K562 (cell line): ENCODE results near the gene ENDOD1. TPM values are rescaled to one million over a fixed set of nuclear protein-coding genes. Genes with fewer than 3 reads are reported as not detected.
A peak's percentile ranks its signal among the peaks of the same experiment; 100 is the strongest.

Experiments
- ARID1B ChIP-seq: fragments of 450-650 bp; IDR thresholded peaks from 2 replicates; pipeline ENCODE4 v1.6.1; 2016; ENCODE audit warnings: antibody characterized with exemption, mild to moderate bottlenecking, inconsistent platforms
- CBFA2T3 ChIP-seq: fragments of 450-650 bp; IDR thresholded peaks from 2 replicates; pipeline ENCODE4 v1.6.1; 2017
- CHD1 ChIP-seq: fragments of 200-600 bp; sonication (generic); IDR thresholded peaks from one replicate; pipeline ENCODE4 v1.6.1; 2012; ENCODE audit warnings: mild to moderate bottlenecking, moderate library complexity, low read length, inconsistent platforms
- FOSL1 ChIP-seq: fragments of 200-800 bp; sonication (Bioruptor generic); conservative IDR thresholded peaks from 2 replicates; pipeline ENCODE4 v1.6.1; 2016; ENCODE audit warnings: missing genetic modification characterization, missing compliant biosample characterization
- JUND ChIP-seq, 2 experiments: IDR thresholded peaks; 2 replicates in 1 of 2; 3 replicates in 1 of 2; pipeline ENCODE4 v1.6.1; 2011; ENCODE audit warnings: borderline replicate concordance in 2 of 2, low read depth in 2 of 2, low read length in 2 of 2, improper control_type of control experiment in 1 of 2, missing biosample characterization in 1 of 2, missing genetic modification characterization in 1 of 2, missing genetic modification reagents in 1 of 2
- SLC30A9 ChIP-seq: fragments of 250-450 bp; sonication (Bioruptor Pico); IDR thresholded peaks from 2 replicates; pipeline ENCODE4 v1.8.0; 2022; ENCODE audit warnings: mild to moderate bottlenecking, moderate library complexity
- SREBF1 ChIP-seq: fragments of 150-350 bp; IDR thresholded peaks from 2 replicates; pipeline ENCODE4 v1.6.1; 2014; ENCODE audit warnings: antibody characterized with exemption, low read depth, low read length, borderline replicate concordance
- STAT5A ChIP-seq: IDR thresholded peaks from 2 replicates; pipeline ENCODE4 v1.6.1; 2012; ENCODE audit warnings: low read length, inconsistent platforms, borderline replicate concordance
- TEAD4 ChIP-seq, 2 experiments: sonication (generic) in 1 of 2; formaldehyde crosslinking in 1 of 2; IDR thresholded peaks; 2 replicates each; pipeline versions ENCODE4 v1.6.1 to v1.8.0; 2012 to 2022; ENCODE audit warnings: borderline replicate concordance in 1 of 2, inconsistent platforms in 1 of 2, low read length in 1 of 2, mild to moderate bottlenecking in 1 of 2, missing genetic modification reagents in 1 of 2
- ZNF121 ChIP-seq: sonication (generic); formaldehyde crosslinking; conservative IDR thresholded peaks from 2 replicates; pipeline ENCODE4 v1.8.0; 2022; ENCODE audit warnings: missing genetic modification reagents
- polyA plus RNA-seq, 8 experiments: library from polyadenylated mRNA; depleted of rRNA in 4 of 8; stranded (reverse) in 5 of 8; unstranded in 3 of 8; fragments of >200 nt; fragmentation: Nextera tagmentation in 2 of 8; fragmentation: Illumina TruSeq in 1 of 8; extraction: Ambion mirVana in 2 of 8; extraction: Trizol in 1 of 8; gene quantifications; 2 replicates each; pipeline versions ENCODE4 v1.2.1 to v1.2.3, GENCODE V29; 2011 to 2014; ENCODE audit warnings: inconsistent platforms in 1 of 8, missing spikeins in 1 of 8
- total RNA-seq, 7 experiments: library from RNA; depleted of rRNA in 6 of 7; stranded (reverse); fragments of >200 nt in 6 of 7; fragmentation: Illumina TruSeq in 2 of 7; extraction: Trizol in 2 of 7; gene quantifications; 2 replicates each; pipeline versions ENCODE4 v1.2.1 to v1.2.3, GENCODE V29; 2011 to 2021; ENCODE audit warnings: low replicate concordance in 1 of 7
- TF ChIP-seq, protein P1 (sequence below): sonication (generic); formaldehyde crosslinking; IDR thresholded peaks from 2 replicates; pipeline ENCODE4 v1.8.0; 2023; ENCODE audit warnings: mild to moderate bottlenecking, missing genetic modification reagents
- TF ChIP-seq, protein P2 (sequence below): fragments of 250-450 bp; sonication (Bioruptor Pico); IDR thresholded peaks from 2 replicates; pipeline ENCODE4 v1.8.0; 2022; ENCODE audit warnings: inconsistent platforms, mild to moderate bottlenecking, moderate library complexity, borderline replicate concordance
- TF ChIP-seq, protein P3 (sequence below): fragments of 450-650 bp; IDR thresholded peaks from 2 replicates; pipeline ENCODE4 v1.6.1; 2014; ENCODE audit warnings: low read depth, mild to moderate bottlenecking, moderate library complexity, borderline replicate concordance
- TF ChIP-seq, protein P4 (sequence below): sonication (generic); formaldehyde crosslinking; IDR thresholded peaks from 2 replicates; pipeline ENCODE4 v1.8.0; 2023; ENCODE audit warnings: mild to moderate bottlenecking, missing genetic modification reagents
- TF ChIP-seq, protein P5 (sequence below): sonication (generic); formaldehyde crosslinking; IDR thresholded peaks from 2 replicates; pipeline ENCODE4 v1.8.1; 2023; ENCODE audit warnings: mild to moderate bottlenecking, missing genetic modification reagents

ENDOD1 gene
- total and polyA plus RNA-seq, 9 of the 15 experiments (the other 6 are each of a cell fraction or from before 2014, with no cell fraction given), result 4.2 to 11.8 (median 9.3) TPM

DNA sequence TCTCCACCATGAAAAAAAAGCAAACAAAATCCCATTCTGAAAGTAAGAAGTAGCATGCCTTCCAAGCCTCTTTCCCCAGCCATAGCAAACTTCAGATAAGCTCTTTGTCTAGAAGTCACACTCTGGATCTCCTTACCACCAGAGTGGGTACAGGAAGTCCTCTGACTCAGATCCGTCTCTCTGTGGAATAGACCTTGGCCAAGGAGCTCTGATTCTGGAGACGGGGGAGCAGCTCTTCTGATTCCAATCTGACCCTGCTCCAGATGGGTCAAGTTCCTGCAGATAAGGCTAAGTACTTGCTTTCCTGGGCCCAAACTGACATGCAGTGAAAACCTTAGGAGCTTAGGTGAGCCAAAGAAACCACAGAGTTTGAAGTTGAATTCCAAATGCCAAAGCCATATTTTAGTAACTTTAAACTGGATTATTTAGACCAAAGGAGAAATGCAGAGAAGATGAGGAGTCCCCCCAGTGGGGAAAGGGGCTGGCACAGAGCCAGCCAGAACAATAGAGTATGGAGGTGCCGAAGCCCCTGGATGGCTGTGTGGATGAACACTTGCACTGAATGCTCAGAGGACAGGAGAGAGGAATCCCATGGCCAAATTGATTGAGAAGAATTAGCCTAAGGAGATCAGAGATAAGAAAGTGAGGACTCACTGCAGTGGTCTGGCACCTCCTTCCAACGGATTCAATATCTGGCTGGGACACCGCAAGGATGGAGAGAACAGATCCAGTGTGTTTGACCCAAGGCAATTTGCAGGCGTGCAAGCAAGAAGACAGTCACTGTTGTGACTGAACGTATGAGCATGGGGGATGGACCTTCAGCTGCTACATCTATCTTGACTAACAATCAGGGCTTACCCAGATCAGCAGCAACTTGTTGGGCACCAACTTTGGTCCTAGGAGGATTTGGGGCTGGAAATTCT is 54.9 kb downstream of the ENDOD1 start (continued):
- TF ChIP-seq, protein P1, sequence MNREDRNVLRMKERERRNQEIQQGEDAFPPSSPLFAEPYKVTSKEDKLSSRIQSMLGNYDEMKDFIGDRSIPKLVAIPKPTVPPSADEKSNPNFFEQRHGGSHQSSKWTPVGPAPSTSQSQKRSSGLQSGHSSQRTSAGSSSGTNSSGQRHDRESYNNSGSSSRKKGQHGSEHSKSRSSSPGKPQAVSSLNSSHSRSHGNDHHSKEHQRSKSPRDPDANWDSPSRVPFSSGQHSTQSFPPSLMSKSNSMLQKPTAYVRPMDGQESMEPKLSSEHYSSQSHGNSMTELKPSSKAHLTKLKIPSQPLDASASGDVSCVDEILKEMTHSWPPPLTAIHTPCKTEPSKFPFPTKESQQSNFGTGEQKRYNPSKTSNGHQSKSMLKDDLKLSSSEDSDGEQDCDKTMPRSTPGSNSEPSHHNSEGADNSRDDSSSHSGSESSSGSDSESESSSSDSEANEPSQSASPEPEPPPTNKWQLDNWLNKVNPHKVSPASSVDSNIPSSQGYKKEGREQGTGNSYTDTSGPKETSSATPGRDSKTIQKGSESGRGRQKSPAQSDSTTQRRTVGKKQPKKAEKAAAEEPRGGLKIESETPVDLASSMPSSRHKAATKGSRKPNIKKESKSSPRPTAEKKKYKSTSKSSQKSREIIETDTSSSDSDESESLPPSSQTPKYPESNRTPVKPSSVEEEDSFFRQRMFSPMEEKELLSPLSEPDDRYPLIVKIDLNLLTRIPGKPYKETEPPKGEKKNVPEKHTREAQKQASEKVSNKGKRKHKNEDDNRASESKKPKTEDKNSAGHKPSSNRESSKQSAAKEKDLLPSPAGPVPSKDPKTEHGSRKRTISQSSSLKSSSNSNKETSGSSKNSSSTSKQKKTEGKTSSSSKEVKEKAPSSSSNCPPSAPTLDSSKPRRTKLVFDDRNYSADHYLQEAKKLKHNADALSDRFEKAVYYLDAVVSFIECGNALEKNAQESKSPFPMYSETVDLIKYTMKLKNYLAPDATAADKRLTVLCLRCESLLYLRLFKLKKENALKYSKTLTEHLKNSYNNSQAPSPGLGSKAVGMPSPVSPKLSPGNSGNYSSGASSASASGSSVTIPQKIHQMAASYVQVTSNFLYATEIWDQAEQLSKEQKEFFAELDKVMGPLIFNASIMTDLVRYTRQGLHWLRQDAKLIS, result no peak
- TF ChIP-seq, protein P2, sequence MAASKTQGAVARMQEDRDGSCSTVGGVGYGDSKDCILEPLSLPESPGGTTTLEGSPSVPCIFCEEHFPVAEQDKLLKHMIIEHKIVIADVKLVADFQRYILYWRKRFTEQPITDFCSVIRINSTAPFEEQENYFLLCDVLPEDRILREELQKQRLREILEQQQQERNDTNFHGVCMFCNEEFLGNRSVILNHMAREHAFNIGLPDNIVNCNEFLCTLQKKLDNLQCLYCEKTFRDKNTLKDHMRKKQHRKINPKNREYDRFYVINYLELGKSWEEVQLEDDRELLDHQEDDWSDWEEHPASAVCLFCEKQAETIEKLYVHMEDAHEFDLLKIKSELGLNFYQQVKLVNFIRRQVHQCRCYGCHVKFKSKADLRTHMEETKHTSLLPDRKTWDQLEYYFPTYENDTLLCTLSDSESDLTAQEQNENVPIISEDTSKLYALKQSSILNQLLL (CRISPR knock-in tag), result no peak
- TF ChIP-seq ZNF121 (CRISPR knock-in tag), result no peak
- TF ChIP-seq JUND (IDR thresholded peaks at IDR 0.05; ENCODE audit: borderline replicate concordance, low read depth, low read length), result peak; percentile 53; the same call in 1 of the 2 replicates
- TF ChIP-seq JUND (tag; IDR thresholded peaks at IDR 0.05; ENCODE audit: borderline replicate concordance, low read depth, low read length), result peak; percentile 31; the same call in 1 of the 3 replicates
- TF ChIP-seq, protein P3, sequence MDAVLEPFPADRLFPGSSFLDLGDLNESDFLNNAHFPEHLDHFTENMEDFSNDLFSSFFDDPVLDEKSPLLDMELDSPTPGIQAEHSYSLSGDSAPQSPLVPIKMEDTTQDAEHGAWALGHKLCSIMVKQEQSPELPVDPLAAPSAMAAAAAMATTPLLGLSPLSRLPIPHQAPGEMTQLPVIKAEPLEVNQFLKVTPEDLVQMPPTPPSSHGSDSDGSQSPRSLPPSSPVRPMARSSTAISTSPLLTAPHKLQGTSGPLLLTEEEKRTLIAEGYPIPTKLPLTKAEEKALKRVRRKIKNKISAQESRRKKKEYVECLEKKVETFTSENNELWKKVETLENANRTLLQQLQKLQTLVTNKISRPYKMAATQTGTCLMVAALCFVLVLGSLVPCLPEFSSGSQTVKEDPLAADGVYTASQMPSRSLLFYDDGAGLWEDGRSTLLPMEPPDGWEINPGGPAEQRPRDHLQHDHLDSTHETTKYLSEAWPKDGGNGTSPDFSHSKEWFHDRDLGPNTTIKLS, result no peak
- TF ChIP-seq, protein P4, sequence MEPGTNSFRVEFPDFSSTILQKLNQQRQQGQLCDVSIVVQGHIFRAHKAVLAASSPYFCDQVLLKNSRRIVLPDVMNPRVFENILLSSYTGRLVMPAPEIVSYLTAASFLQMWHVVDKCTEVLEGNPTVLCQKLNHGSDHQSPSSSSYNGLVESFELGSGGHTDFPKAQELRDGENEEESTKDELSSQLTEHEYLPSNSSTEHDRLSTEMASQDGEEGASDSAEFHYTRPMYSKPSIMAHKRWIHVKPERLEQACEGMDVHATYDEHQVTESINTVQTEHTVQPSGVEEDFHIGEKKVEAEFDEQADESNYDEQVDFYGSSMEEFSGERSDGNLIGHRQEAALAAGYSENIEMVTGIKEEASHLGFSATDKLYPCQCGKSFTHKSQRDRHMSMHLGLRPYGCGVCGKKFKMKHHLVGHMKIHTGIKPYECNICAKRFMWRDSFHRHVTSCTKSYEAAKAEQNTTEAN, result no peak
- no peak for TF ChIP-seq SLC30A9 (CRISPR knock-in tag)
- no peak for TF ChIP-seq SREBF1
- peak; percentile 71 for TF ChIP-seq TEAD4 (IDR thresholded peaks at IDR 0.05; ENCODE audit: low read length)
- no peak for TF ChIP-seq TEAD4 (CRISPR knock-in tag; IDR thresholded peaks at IDR 0.05; ENCODE audit: borderline replicate concordance)
- TF ChIP-seq CHD1, result no peak
- TF ChIP-seq, protein P5, sequence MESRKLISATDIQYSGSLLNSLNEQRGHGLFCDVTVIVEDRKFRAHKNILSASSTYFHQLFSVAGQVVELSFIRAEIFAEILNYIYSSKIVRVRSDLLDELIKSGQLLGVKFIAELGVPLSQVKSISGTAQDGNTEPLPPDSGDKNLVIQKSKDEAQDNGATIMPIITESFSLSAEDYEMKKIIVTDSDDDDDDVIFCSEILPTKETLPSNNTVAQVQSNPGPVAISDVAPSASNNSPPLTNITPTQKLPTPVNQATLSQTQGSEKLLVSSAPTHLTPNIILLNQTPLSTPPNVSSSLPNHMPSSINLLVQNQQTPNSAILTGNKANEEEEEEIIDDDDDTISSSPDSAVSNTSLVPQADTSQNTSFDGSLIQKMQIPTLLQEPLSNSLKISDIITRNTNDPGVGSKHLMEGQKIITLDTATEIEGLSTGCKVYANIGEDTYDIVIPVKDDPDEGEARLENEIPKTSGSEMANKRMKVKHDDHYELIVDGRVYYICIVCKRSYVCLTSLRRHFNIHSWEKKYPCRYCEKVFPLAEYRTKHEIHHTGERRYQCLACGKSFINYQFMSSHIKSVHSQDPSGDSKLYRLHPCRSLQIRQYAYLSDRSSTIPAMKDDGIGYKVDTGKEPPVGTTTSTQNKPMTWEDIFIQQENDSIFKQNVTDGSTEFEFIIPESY (CRISPR knock-in tag), result no peak
- peak; percentile 85 for TF ChIP-seq FOSL1
- TF ChIP-seq ARID1B, result peak; percentile 82
- TF ChIP-seq STAT5A, result no peak
- TF ChIP-seq CBFA2T3, result peak; percentile 73
